HG02763 (cell line): ENCODE results near the gene KCNH1.

Experiments used
- ATAC-seq: cut with Tn5 transposase; IDR thresholded peaks from one replicate; pipeline ENCODE4 v1.9.1; 2021; ENCODE audit warnings: mild to moderate bottlenecking, moderate library complexity; ENCODE audit not compliant: unreplicated experiment

Gene KCNH1

DNA sequence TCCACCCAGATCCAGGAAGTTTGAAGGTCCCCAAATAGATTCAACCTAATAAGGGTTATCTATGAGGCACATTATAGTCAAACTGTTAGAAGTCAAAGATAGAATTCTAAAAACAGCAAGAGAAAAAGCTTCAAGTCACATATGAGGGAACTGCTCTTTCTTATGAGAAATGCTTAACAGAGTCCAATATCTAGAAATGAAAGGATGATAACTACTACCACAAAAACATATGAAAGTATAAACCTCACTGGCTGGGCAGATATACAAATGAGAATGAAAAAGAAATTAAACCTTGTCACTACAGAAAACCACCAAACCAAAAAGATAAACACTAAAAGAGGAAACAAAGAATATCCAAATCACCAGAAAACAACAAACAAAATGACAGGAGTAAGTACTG is 201.8 kb downstream of the KCNH1 start:
- ATAC-seq: no peak

DNA sequence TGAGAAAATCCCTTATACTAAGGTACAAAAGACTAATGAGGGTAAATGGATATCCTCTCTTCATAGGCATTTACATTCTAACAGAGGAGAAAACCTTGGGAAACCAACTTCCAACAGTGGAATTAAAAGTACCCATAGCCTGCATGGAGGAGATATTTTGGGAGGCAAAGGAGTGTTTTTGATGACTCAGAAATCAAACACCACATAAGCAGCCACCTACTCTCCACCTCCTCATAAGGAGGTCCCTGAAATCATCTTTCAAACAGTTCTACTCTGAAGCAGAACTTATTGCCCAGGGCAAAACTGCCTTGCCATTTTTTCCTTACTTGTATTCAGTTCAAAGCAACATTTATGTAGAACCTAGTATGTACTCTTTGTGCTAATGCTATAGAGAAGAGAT is 211.3 kb downstream of the KCNH1 start:
- ATAC-seq: no peak

DNA sequence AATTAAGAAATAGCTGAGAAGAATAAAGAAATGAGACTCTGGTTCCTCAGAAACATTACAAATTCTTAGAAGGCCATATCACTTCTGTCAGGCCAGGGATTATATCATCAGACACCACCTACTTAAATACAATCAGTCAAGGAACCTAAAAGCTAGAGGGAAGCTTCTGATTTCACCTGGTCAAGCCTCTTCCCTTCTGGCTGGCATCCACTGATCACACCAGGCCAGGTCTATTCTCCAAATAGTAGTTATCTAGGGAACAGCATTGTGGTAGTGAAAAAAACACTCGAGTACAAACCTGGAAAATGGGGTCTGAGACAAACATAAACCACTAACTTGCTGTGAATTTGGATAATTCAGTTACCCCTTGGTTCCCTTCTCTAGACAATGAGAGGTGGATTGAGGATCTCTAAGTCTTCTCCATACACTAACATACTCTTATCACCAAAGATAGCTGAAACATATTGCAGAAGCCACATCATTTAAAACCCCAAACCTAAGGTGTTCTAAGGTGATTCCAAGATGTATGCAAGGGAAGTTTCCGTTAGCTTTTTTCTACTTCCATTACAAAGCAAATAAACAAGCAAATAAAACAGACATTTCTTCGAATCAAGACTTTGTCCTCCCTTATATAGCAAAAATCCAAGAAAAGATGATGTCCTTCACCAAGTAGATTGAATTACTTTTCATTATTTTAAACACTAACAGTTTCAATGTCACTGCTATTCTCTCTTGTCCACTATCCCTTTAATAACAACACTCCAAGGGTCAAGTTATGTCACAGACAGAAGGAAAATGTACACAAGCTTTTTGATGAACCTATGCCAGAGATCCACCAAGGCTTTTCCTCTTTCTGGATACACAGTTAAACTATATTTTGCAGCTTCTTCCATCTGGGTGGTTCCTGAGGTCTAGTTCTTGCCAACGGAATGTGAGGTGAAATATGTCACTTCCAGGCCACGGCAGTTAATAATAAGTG is 212.9 kb downstream of the KCNH1 start:
- no peak for ATAC-seq

GRCh38 chr1:210920258-210920657 is 213.7 kb downstream of the KCNH1 start:
- no peak for ATAC-seq

GRCh38 chr1:210918893-210919292 is 215.1 kb downstream of the KCNH1 start:
- ATAC-seq: no peak

- no peak for ATAC-seq
These were observed 216.3 kb downstream of the KCNH1 start for GRCh38 chr1:210917560-210918169.

DNA sequence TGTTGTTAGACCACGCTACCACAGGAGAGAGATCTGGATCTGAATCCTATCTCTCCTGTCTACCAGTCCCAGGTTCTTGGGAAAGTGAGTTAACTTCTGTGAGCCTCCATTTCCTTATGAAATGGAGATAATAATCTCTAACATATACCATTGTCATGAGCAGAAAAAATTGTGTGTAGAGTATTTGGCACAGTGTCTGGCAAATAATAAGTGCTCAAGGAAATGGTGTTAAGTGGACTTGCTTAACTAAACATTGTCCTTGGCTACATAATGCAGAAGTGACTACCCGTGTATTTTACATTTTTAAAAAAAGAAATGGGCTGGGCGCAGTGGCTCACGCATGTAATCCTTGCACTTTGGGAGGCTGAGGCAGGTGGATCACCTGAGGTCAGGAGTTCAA is 217.4 kb downstream of the KCNH1 start:
- no peak for ATAC-seq

GRCh38 chr1:210915890-210916507 is 217.9 kb downstream of the KCNH1 start:
- no peak for ATAC-seq

DNA sequence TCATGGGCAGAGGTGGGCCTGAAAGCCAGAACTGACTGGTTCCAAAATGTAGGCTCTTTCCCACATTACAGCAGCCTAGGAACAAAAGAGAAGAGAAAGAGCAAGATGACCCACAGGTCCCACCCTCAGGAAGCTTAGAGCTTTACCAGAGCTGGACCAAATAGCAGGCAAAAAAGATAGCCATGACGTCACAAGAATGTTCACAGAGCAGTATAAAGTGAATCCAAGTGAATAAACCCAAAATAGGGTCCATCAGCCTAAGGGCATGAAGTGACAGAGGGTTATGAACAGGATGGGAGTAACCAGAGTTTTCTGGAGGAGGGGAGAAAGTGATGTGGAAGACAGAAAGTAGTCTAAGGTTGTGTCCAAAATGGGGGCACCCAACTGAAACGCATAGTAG is 221.2 kb downstream of the KCNH1 start:
- ATAC-seq: no peak

DNA sequence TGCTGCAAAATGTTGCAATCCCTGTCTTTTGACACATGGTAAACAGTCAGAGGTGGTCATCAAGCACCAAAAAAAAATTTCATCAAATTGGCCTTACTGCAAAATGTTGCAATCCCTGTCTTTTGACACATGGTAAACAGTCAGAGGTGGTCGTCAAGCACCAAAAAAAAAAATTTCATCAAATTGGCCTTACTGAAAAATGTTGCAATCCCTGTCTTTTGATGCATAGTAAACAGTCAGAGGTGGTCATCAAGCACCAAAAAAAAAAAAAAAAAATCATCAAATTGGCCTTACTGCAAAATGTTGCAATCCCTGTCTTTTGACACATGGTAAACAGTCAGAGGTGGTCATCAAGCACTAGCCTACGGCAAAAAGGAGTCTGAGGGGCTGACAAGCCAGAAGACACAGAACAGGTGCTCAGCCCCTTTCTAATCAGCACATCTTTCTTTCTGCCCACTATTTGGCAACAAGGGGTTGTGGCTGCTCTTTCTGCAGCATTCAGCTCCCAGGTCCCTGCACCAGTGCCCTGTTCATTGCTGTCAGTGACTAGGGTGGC is 223.8 kb downstream of the KCNH1 start:
- no peak for ATAC-seq

DNA sequence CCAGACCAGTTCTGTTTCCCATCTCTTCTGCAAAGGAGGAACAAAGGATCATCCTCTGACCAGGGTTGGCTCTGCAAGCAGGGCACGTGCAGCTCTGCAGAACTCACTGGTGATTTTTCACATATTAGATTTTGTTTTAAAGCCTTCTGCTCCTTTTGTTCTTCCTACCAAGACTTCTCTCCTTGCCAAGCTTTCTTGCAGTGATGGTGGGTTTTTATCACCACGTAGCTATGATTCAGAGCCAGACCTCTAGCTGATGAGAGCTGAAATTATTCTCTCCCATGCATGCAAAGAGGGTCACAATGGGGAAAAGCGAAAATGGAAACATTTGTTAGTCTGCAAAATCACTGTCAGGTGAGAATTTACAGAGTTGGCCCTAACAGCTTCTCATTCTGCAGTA is 225.2 kb downstream of the KCNH1 start:
- ATAC-seq: no peak

DNA sequence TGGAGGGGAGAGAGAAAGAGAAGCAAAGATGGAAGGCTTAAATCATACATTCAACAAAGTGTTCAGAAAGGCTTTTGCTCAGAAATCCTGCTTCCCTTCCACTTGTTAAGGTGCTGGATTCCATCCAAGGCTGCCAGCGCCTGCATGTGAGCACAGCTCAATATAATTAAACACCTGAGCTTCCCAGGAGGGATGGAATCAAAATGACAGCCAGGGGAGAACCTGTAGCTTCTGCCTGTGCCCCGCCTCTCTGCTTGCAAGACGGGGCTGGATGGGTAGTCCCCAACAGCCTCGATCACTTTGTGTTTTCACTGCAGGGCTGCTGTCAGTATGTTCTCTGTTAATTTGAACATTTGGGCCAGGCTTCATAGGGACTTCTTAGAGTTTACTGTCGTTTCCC is 225.7 kb downstream of the KCNH1 start:
- ATAC-seq: no peak

DNA sequence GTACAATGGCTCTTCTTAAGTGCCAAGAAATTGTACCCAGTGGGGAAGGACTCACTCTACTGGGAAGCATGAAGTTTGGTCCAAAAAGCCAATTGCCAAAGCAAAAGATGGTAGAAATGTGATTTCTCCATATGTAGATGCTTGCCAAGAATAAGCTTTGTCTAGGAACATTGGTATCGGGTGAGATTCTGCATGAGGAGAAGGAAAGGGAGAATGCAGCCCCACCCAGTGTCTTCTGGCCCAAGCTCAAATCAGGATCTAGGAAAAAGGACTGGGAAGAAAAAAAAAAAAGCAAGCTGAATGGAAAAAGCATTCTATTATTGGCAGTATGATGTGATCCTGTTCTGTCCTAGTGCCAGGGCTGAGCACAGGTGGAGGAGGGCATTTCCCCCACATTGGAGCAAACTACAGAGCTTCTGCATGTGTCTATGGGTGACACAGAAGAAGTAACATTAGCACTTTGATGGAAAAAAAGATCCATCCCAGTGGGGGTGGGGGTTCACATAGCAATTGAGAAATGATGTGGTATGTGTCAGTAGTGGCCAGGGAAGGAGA is 226.6 kb downstream of the KCNH1 start:
- no peak for ATAC-seq

DNA sequence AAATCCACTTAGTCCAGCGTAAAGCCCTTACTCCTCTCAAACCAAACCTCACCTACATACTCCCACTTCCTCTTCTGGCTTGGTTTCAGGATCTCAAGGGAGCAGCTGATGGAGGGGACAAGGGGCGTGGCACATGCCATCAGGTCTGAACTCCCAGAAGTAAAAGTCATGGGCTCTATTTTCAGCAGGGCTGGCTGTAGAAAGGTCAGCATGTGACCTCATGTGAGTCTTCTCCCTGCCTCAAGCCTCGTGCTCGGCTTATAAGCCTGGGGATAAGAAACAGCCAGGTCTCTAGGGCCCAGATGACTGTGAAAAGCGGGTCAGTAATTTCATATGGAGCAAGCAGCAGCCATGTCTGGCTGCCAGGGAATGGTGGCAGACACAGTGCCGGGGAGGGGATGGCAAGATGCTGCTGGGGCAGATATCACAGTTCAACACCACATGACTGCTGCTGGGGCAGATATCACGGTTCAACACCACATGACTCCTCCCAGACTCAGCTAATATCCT is 227.9 kb downstream of the KCNH1 start:
- ATAC-seq: no peak

DNA sequence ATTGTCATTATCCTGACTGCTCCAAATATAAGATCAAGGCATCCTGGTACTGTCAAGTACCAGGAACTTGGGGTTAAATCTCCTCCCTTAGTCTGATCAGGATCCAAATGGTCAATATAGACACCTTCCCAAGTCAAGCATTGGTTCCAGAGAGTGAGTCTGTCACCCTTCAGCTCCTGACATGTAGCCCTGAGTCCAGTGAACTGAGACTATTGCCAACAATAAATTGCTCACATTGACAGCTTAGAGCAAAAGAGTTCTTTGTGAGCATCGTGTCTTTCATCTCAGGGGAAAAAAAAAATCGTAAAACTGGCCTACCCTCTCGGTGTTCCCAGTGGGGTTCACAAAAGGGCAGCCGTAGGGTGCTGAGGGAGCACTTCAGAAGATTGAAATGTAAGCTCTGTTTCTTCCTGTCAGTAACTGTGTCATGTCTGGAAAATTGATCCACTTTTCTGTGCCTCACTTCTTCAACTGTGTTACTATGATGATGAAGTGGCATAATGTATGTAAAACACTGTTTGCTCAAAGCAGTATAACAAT is 228.5 kb downstream of the KCNH1 start:
- ATAC-seq: no peak

DNA sequence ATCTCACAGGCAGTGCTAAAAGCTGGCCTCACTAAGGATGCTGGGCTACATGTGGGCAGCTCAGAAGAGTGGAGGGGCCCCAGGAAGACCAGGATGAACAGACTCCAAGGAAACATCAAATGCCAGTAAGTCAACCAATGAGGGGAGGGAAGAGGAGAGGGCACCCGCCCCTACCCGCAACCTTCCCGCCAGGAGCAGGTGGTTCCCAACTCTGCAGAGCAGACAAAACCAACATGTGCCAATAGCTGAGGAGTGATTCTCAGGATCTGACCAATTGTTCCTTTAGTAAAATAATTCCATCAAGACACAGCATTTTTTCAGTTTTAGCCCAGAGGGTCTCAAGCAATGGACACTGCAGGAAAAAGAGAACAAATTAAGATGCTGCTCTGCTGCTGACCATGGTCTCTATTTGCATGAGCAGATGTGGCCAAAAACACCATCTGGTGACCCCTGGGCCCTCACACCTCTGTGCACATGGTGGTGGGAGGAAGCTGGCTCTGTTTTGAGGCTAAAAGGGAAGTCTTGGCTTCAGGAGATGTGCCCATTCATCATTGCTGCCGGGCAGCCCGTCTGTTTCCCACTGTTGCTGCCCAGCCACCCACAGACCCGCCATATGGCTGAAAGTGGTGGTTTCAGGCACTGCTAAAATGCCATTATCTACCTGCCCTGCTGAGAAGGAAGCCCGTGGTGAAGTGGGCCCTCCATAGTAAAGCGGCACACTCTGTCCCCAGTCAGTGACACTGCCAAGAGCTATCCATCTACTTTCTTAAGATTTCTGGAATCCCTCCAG is 231.8 kb downstream of the KCNH1 start:
- ATAC-seq: no peak

- ATAC-seq: no peak
These were observed 233.1 kb downstream of the KCNH1 start for GRCh38 chr1:210900820-210901219.

GRCh38 chr1:210900079-210900478 is 233.9 kb downstream of the KCNH1 start:
- no peak for ATAC-seq

- ATAC-seq: no peak
These were observed 234.3 kb downstream of the KCNH1 start for GRCh38 chr1:210899676-210900075.

GRCh38 chr1:210898473-210898872 is 235.5 kb downstream of the KCNH1 start:
- ATAC-seq: no peak
